Upper lobe of right lung (tissue), 1 donor: ENCODE measurements around the gene RNF220. TPM values are rescaled to one million over a fixed set of nuclear protein-coding genes. Genes with fewer than 3 reads are reported as not detected.
A peak's percentile ranks its signal among the peaks of the same experiment; 100 is the strongest.

Experiments used
- ATAC-seq: fragments of 200-7000 bp; cut with Tn5 transposase; one replicate; pipeline ENCODE4 v1.9.1; 2020; ENCODE audit warnings: mild to moderate bottlenecking, moderate library complexity
- DNase-seq: peaks from one replicate; pipeline ENCODE4 v3.0.0-alpha.2; 2020
- H3K27ac ChIP-seq: fragments of 200-600 bp; one replicate; pipeline ENCODE4 v1.8.0; 2022
- H3K27me3 ChIP-seq: fragments of 200-600 bp; one replicate; pipeline ENCODE4 v1.8.0; 2022; ENCODE audit warnings: mild to moderate bottlenecking
- H3K36me3 ChIP-seq: fragments of 200-600 bp; one replicate; pipeline ENCODE4 v1.8.0; 2022
- H3K4me1 ChIP-seq: fragments of 200-600 bp; one replicate; pipeline ENCODE4 v1.8.0; 2022
- H3K4me3 ChIP-seq: fragments of 200-600 bp; one replicate; pipeline ENCODE4 v1.8.0; 2022; ENCODE audit warnings: mild to moderate bottlenecking
- H3K9me3 ChIP-seq: fragments of 200-600 bp; one replicate; pipeline ENCODE4 v1.8.0; 2022
- CTCF ChIP-seq: fragments of 200-600 bp; IDR thresholded peaks from one replicate; pipeline ENCODE4 v1.8.0; 2022; ENCODE audit warnings: antibody characterized with exemption
- intact Hi-C: fragments of 100-400 bp; cut with DNase I; formaldehyde crosslinking; loops from one replicate; pipeline ENCODE4 v1.11.0; 2022
- total RNA-seq: library from RNA; stranded (reverse); fragmentation: NEBNext Ultra II Directional; extraction: Animal tissue kit (Norgen Biotek cat#: 25700); gene quantifications from one replicate; pipeline ENCODE4 v1.2.1, GENCODE V29; 2021
- donor health status: DM: no; HTN: yes; CAD: no; lungs with severe emphysema.

RNF220 gene
- total RNA-seq, 1 donor from 2014 or later: 72.6 TPM

GRCh38 chr1:44413740-44414139, 8.7 kb downstream of the RNF220 start:
- no peak overlapping the region for H3K27ac ChIP-seq
- DNase-seq (no peak), ATAC-seq (no peak)
- H3K27me3 ChIP-seq: peaks cover 97% of the 10 kb centered on the region
- H3K36me3 ChIP-seq: no peaks in the 10 kb centered on the region
- H3K4me1 ChIP-seq: peaks cover 12% of the 10 kb centered on the region
- no peak for TF ChIP-seq CTCF
- intact Hi-C loops: no loop called here
- no peak overlapping the region for H3K4me3 ChIP-seq
- H3K9me3 ChIP-seq: no peaks in the 10 kb centered on the region

- Histone ChIP-seq H3K4me3 (no peak overlapping the region), H3K27ac (no peak overlapping the region), H3K36me3 (no peaks in the 10 kb centered on the region), H3K4me1 (peaks cover 12% of the 10 kb centered on the region), H3K27me3 (peaks cover 97% of the 10 kb centered on the region), H3K9me3 (no peaks in the 10 kb centered on the region)
- no peak for DNase-seq
- no peak for ATAC-seq
- intact Hi-C loops: no loop called here
- no peak for TF ChIP-seq CTCF
These were observed 10.0 kb downstream of the RNF220 start for GRCh38 chr1:44415013-44415412.

GRCh38 chr1:44416408-44416807, 11.4 kb downstream of the RNF220 start:
- intact Hi-C loops: no loop called here
- H3K27me3 ChIP-seq: peaks cover 98% of the 10 kb centered on the region
- DNase-seq: no peak

GRCh38 chr1:44417351-44418021, 12.4 kb downstream of the RNF220 start:
- intact Hi-C loops: no loop called here
- peak; percentile 72 for DNase-seq
- peak overlapping the region; percentile 32 for H3K4me3 ChIP-seq
- H3K27me3 ChIP-seq: peaks cover 95% of the 10 kb centered on the region
- H3K27ac ChIP-seq: no peak overlapping the region
- H3K36me3 ChIP-seq: no peaks in the 10 kb centered on the region
- TF ChIP-seq CTCF: no peak
- no peaks in the 10 kb centered on the region for H3K9me3 ChIP-seq
- peak; percentile 71 for ATAC-seq
- H3K4me1 ChIP-seq: peaks cover 12% of the 10 kb centered on the region

More at GRCh38 chr1:44416408-44416807, 11.4 kb downstream of the RNF220 start:
- H3K36me3 ChIP-seq: no peaks in the 10 kb centered on the region
- no peak for TF ChIP-seq CTCF
- H3K27ac ChIP-seq: no peak overlapping the region
- H3K4me3 ChIP-seq: no peak overlapping the region
- H3K4me1 ChIP-seq: peaks cover 12% of the 10 kb centered on the region
- no peak for ATAC-seq
- no peaks in the 10 kb centered on the region for H3K9me3 ChIP-seq

GRCh38 chr1:44418022-44418673, 13.1 kb downstream of the RNF220 start:
- no peak for DNase-seq
- TF ChIP-seq CTCF: no peak
- Histone ChIP-seq H3K36me3 (no peaks in the 10 kb centered on the region), H3K27me3 (peaks cover 93% of the 10 kb centered on the region), H3K27ac (no peak overlapping the region), H3K9me3 (no peaks in the 10 kb centered on the region), H3K4me1 (peaks cover 12% of the 10 kb centered on the region), H3K4me3 (peak overlapping the region; percentile 32)
- peak; percentile 32 for ATAC-seq
- intact Hi-C loops: no loop called here
